ENCODE measurements around the gene TRPT1. TPM values are rescaled to one million over a fixed set of nuclear protein-coding genes. Genes with fewer than 3 reads are reported as not detected.

Gene TRPT1
- total RNA-seq, 1 donor from 2014 or later, result 22.4 TPM

DNA sequence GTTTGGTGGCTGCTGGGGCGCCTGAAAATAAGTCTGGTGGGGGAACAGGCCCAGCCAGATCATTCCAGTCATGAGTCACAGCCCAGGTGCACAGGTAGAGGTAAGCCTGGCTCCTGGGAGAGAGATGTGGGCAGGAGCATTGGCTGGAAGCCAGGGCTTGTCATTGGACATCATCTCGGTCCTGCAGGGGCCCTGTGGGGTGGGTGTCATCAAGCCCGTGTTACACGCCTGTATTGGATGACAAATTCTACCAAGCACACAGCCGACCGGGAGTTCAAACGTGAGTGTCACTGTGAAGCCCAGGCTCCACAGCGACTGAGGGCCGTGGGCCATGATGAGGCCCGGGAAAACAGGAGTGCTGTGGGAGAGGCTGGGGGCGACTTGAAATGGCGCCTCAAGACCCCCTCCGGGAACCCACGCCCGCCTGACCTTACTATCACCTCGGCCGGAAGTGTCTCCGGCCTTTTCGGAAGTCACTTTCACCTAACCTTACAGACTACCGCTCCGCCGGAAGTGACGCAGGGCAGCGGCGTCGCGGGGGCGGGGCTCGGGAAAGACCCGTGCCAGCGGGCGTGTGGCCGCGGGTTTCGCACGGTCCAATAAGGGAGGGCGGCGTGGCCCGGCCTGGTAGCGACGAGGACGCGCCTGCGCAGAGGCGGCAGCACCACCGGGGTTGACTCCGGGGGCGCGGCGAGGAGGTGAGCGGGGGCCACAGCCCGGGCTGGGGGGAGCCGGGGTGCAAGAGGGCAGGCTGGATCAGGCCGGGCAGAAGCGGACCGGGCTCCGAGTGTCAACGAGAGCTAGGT lies 14.7 kb upstream of the TRPT1 start, which contains the start of gene FKBP2:
Gene FKBP2 (plus strand): TSS at position 661 of the 806 bp plus-strand sequence. CDS start 1,293 bp downstream, outside the sequence.
- Histone ChIP-seq H3K9me3 (no peaks in the 10 kb centered on the region), H3K27me3 (no peaks in the 10 kb centered on the region), H3K4me1 (peaks cover 41% of the 10 kb centered on the region), H3K27ac (peak within 1 kb of the TSS; percentile 98), H3K4me3 (peak within 1 kb of the TSS; percentile 94), H3K36me3 (peaks cover 28% of the 10 kb centered on the region)
- ATAC-seq (peak; percentile 80), DNase-seq (peak; percentile 99)
- intact Hi-C loops (cut with DNase I), result no loop called here
- TF ChIP-seq, protein P1, sequence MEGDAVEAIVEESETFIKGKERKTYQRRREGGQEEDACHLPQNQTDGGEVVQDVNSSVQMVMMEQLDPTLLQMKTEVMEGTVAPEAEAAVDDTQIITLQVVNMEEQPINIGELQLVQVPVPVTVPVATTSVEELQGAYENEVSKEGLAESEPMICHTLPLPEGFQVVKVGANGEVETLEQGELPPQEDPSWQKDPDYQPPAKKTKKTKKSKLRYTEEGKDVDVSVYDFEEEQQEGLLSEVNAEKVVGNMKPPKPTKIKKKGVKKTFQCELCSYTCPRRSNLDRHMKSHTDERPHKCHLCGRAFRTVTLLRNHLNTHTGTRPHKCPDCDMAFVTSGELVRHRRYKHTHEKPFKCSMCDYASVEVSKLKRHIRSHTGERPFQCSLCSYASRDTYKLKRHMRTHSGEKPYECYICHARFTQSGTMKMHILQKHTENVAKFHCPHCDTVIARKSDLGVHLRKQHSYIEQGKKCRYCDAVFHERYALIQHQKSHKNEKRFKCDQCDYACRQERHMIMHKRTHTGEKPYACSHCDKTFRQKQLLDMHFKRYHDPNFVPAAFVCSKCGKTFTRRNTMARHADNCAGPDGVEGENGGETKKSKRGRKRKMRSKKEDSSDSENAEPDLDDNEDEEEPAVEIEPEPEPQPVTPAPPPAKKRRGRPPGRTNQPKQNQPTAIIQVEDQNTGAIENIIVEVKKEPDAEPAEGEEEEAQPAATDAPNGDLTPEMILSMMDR (IDR thresholded peaks at IDR 0.05), result no peak

DNA sequence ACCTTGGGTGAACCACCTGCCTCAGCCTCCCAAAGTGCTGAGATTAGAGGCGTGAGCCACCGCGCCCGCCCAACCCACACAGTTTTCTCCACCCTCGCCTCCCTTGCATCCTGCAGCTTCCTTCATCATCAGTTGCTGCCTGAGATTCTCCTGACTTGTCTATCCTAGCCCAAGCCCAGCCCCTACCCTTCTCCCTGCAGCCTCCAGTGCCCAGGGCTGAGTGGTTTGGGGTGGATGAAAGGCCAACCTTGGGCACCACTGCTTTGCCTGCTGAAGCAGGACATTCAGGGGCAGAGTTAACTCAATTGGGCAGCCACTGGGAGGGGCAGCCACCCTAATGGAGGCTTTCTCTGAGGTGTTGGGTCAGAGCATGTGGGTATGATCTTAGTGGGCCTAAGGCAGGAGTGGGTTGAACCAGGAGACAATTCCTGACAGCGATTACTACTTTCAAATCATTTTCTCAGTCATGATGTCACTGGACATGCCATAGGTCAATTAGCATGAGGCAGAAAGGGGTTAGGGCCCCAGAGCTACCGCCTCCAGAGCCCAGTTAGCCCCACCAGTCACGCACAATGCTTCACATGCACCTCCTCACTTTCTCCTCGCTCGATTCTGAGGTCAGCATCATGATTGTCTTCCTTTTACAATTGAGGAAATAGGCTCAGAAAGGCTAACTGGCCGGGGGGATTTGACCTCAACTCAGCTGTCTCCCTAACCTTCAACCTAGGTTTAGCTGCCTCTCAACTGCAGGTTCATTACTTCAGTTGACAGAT lies 13.9 kb upstream of the TRPT1 start:
- peak; percentile 66 for DNase-seq
- H3K36me3 ChIP-seq, result peaks cover 28% of the 10 kb centered on the region
- peak overlapping the region; percentile 98 for H3K27ac ChIP-seq
- H3K4me3 ChIP-seq, result peak overlapping the region; percentile 94
- H3K9me3 ChIP-seq, result no peaks in the 10 kb centered on the region
- H3K27me3 ChIP-seq, result no peaks in the 10 kb centered on the region
- no peak for ATAC-seq
- TF ChIP-seq, protein P1 (IDR thresholded peaks at IDR 0.05), result no peak
- H3K4me1 ChIP-seq, result peaks cover 43% of the 10 kb centered on the region
- intact Hi-C loops (cut with DNase I), result no loop called here

DNA sequence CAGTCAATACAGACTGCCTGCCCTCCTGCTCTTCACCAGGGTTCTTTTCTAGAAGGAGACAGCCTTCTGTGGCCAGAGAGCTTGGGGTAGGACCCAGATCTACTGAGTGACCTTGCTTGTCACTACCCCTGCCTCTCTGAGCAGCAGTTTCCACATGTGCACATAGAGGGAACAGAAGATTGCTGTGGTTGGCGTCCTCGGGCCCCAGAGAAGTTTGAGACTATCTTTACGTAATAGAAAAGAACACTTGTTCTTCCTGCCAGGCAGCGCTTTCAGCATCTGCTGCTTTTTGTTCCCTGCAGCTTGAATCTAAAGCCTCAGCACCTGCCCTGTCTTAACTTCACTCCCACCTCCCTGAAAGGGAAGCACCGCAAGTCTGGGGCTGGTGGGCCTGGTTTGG lies 13.0 kb upstream of the TRPT1 start:
- Histone ChIP-seq H3K27me3 (no peaks in the 10 kb centered on the region), H3K4me1 (peaks cover 43% of the 10 kb centered on the region), H3K36me3 (peaks cover 26% of the 10 kb centered on the region), H3K9me3 (no peaks in the 10 kb centered on the region), H3K27ac (peak overlapping the region; percentile 98), H3K4me3 (no peak overlapping the region)
- intact Hi-C loops (cut with DNase I), result no loop called here
- TF ChIP-seq, protein P1 (IDR thresholded peaks at IDR 0.05), result no peak
- ATAC-seq, result no peak
- no peak for DNase-seq

DNA sequence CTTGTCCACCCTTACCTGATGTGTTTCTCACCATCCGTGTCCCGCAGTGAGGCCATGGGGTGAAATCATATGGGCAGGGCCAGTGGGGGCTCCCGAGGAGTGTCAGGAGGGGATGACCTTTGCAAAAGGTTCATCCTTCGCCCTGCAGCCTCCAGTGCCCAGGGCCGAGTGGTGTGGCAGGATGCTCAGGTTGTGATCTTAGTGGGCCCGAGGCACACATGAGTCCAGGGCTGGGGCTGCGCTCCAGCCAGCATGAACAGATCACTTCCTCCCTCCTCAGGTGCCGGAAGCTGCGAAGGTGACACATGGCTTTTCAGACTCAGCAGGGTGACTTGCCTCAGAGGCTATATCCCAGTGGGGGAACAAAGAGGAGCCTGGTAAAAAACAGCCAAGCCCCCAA lies 12.1 kb upstream of the TRPT1 start:
- Histone ChIP-seq H3K27me3 (no peaks in the 10 kb centered on the region), H3K4me3 (no peak overlapping the region), H3K36me3 (peaks cover 17% of the 10 kb centered on the region), H3K4me1 (peaks cover 49% of the 10 kb centered on the region), H3K9me3 (no peaks in the 10 kb centered on the region), H3K27ac (peak overlapping the region; percentile 55)
- intact Hi-C loops (cut with DNase I), result no loop called here
- DNase-seq (peak; percentile 63), ATAC-seq (no peak)
- TF ChIP-seq, protein P1 (IDR thresholded peaks at IDR 0.05), result no peak

DNA sequence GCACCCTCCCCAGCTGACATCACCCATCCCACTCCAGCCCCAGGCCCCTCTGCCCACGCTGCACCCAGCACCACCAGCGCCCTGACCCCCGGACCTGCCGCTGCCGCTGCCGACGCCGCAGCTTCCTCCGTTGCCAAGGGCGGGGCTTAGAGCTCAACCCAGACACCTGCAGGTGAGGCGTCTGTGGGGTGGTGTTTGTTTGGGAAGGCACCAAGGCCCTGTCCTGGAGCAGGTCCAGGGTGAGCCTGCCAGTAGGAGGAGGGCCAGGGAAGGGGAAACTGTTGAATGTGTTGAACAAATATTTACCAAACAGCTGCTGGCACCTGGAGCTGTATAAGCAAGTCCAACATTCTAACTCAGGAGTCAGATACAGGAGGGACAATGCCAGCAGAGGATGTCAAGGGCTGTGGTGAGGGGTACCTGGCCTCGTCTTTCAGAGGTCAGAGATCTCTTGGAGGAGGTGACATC lies 11.5 kb upstream of the TRPT1 start:
- intact Hi-C loops (cut with DNase I), result no loop called here
- TF ChIP-seq, protein P1 (IDR thresholded peaks at IDR 0.05), result no peak
- ATAC-seq (peak; percentile 1), DNase-seq (peak; percentile 87)
- no peaks in the 10 kb centered on the region for H3K27me3 ChIP-seq
- peaks cover 16% of the 10 kb centered on the region for H3K36me3 ChIP-seq
- no peak overlapping the region for H3K4me3 ChIP-seq
- no peaks in the 10 kb centered on the region for H3K9me3 ChIP-seq
- H3K27ac ChIP-seq, result peak overlapping the region; percentile 55
- peaks cover 47% of the 10 kb centered on the region for H3K4me1 ChIP-seq
